ENCODE data around the gene ITGAV.

DNA sequence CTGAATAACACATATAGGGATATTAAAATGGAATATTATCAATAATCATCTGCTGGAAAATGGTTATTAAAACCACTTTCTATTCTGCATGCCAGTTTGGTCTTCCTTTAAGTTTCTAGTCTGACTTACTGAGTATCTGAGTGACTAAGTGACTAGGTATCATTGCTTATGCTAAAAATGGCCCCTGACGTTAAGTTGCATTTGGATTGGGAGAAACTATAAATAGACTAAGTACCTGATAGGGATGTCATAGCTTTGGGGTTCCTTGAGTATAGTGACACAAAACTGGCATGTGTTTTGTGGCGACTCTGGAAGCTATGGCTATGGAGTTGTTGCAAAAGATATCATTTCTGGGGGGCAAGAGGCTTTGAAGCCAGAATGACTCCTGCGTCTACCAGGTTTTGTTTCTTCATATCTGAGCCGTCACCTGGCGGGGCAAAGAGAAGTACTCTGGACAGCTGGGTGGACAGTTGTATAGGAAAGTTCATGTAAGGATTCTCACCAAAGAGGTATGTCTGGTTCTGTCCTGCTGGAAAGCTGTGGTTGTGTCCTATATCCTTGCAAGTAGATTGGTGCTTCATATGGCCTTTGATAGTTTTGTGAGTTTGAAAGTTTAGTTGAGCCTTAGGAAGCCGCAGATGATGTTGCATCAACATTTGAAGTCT lies 17.9 kb downstream of the ITGAV start:
- TF ChIP-seq EZH2phosphoT487 (IDR thresholded peaks at IDR 0.05), result no peak
- TF ChIP-seq, protein P1, sequence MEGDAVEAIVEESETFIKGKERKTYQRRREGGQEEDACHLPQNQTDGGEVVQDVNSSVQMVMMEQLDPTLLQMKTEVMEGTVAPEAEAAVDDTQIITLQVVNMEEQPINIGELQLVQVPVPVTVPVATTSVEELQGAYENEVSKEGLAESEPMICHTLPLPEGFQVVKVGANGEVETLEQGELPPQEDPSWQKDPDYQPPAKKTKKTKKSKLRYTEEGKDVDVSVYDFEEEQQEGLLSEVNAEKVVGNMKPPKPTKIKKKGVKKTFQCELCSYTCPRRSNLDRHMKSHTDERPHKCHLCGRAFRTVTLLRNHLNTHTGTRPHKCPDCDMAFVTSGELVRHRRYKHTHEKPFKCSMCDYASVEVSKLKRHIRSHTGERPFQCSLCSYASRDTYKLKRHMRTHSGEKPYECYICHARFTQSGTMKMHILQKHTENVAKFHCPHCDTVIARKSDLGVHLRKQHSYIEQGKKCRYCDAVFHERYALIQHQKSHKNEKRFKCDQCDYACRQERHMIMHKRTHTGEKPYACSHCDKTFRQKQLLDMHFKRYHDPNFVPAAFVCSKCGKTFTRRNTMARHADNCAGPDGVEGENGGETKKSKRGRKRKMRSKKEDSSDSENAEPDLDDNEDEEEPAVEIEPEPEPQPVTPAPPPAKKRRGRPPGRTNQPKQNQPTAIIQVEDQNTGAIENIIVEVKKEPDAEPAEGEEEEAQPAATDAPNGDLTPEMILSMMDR (IDR thresholded peaks at IDR 0.05), result no peak
